NK-92 treated with Interleukin-12 subunit alpha and Interleukin-12 subunit beta, amount 100 ng/mL, for 24 hours (cell line): ENCODE data around the gene SLC49A4.

Experiments used
- DNase-seq: peaks from one replicate; lab custom pipeline; 2025; lab: John Stamatoyannopoulos, UW

The SLC49A4 gene

GRCh38 chr3:122907471-122907870 lies 112.6 kb downstream of the SLC49A4 start:
- no peak for DNase-seq

GRCh38 chr3:122908251-122908650 lies 113.4 kb downstream of the SLC49A4 start:
- DNase-seq, result no peak

DNA sequence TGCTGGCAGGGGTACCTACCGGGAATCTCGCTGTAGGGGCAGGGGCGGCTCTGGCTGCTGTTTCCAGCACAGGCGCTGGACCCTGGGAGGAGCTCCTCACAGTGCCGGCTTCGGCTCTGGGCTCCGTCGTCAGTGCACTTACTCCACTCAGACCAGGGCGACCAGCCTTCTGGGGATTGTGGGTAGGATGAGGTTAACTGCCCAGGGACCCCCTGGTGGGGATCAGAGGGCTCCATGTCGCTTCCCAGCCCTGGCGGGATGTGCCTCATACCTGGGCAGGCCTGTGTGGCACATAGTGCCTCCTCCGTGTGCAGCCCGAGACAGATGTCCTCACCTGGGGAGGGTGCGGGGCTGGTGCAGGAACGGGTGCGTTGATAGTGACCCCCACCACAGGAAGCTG lies 117.0 kb downstream of the SLC49A4 start:
- DNase-seq, result no peak

GRCh38 chr3:122912772-122913538 lies 118.1 kb downstream of the SLC49A4 start:
- no peak for DNase-seq

GRCh38 chr3:122913539-122914100 lies 118.8 kb downstream of the SLC49A4 start:
- DNase-seq, result no peak

- no peak for DNase-seq
These were observed 120.6 kb downstream of the SLC49A4 start for GRCh38 chr3:122915300-122916055.

GRCh38 chr3:122916084-122916483 lies 121.2 kb downstream of the SLC49A4 start:
- no peak for DNase-seq

DNA sequence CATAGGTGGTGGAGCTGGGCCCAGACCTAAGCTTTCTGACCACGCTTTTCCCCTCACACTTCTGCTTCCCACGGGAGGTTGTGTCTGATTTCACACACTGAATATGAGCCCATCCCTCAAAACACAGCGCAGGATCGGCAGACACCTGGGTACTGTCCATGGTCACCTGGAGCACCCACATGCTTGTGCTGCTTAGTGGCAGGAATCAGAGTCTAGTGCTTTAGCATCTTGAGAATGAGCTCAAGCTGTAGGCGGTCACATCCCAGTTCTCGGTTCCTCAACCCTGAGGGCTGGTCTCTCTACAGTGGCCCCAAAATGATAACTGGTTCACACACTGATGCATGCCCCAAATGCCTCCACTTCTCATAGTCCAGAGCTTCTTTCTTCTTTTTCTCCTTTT lies 121.7 kb downstream of the SLC49A4 start:
- DNase-seq, result no peak

- DNase-seq, result no peak
These were observed 122.5 kb downstream of the SLC49A4 start for GRCh38 chr3:122917412-122917811.

DNA sequence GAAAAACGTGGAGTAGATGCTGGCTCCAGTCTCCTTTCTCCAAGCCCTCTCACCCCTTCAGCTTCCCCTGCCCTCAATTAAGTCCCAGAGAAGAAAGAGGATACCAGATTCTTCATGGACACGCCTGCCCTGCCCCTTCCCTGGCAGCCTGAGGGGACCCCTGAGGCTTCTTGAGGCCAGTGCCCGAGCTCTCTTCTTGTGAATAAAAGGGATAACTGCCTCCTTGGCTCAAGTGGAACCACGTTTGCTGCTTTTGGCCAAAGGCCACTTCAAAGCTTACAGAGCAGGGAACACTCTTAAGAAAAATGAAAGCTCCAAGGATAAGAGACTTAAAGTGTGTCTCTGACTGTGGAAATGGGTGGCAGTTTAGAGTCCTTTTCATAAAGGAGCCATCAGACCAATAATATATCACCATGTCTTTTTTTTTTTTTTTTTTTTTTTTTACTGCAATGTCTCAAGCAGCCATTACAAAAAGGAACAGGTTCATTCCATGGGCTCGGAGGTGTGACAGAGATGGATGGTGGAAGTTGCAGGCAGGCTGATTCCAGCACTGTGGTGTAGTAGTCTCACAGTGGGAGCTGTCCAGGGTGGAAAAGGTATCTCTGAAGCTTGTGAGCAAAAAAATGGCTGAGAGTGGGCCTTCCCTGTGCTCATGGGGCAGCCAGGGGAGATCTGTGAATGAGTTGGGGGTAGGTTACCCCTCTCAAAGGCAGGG lies 123.9 kb downstream of the SLC49A4 start:
- no peak for DNase-seq

- DNase-seq, result no peak
These were observed 124.4 kb downstream of the SLC49A4 start for GRCh38 chr3:122919291-122919610.

GRCh38 chr3:122920986-122921385 lies 126.1 kb downstream of the SLC49A4 start:
- DNase-seq, result no peak

DNA sequence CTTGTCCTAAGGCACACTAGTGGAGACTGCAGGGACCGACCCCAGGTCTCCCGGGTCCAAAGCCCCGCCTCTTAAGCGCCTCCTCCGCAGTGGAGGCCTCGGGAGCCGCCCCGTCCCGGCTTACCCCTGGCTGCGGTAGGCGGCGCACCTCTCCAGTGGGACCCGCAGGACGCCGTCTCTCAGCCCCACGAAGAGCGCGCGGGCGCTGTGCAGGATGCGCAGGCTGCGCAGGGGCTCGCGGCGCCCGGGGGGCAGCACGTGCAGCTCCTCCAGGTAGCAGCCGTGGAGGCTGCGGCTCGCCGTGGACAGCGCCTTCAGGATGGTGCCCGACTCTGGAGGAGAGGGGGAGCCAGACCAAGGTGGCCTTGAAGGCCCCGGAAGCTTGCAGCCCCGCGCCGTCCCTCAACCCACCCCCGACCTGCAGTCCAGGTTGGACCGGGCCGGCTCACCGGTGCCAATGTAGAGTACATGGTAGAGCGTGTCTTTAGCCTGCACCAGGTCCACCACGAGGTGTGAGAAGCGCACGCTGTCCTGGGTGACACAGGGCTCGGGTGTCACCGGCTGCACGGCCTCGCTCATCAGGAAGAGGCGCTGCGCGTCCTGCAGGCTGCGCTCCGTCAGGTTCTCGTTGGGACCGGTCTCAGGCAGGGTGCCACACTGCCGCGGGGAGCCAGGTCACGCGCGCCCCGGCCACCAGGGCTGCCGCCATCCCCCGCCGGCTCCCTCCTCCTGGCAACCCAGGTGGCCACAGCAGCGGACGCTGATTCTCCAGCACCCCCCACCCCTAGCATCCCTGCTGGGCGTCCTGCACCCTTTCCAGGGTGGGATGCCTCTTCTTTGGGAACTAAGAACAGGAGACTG lies 127.2 kb downstream of the SLC49A4 start:
- DNase-seq, result no peak

DNA sequence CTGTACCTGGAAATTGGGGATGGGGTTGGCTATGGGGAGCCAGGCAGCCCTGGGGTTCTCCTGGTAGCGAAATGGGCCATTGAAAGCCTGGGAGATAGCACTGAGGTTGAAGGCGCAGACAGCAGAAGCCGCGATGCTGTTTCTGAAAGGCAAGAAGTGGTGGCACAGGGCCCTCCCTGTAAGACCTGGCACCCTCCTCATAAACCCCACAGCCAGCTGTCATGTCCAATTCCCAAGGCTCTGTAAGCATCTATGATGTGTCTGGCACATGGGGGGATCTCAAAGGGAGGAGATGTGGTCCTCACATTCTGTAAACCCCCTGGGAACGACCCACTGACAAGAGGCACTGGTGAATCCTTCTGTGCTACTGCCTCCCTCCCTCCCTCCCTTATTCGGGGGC lies 128.7 kb downstream of the SLC49A4 start:
- DNase-seq, result no peak

DNA sequence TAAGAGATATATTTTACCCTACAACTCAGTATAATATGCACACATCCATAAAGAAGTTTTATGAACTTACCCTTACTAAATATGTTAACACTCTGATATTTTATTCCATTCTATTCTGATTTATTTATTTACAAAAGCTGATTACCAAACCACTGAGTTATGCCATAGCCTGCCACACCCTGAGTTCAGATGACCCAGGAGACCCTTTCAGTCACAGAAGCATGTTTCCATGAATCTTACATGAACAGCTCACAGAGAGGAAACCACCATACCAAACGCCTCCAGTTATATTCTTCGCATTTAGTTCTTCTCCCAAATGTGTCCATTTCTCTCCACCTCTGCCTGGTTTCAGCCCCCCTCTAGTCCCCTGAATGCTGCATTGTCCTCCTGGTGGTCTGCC lies 129.2 kb downstream of the SLC49A4 start:
- DNase-seq, result no peak

GRCh38 chr3:122925756-122926155 lies 130.9 kb downstream of the SLC49A4 start:
- no peak for DNase-seq

- DNase-seq, result no peak
These were observed 131.5 kb downstream of the SLC49A4 start for GRCh38 chr3:122926322-122926721.

- DNase-seq, result no peak
These were observed 131.9 kb downstream of the SLC49A4 start for GRCh38 chr3:122926811-122927210.

DNA sequence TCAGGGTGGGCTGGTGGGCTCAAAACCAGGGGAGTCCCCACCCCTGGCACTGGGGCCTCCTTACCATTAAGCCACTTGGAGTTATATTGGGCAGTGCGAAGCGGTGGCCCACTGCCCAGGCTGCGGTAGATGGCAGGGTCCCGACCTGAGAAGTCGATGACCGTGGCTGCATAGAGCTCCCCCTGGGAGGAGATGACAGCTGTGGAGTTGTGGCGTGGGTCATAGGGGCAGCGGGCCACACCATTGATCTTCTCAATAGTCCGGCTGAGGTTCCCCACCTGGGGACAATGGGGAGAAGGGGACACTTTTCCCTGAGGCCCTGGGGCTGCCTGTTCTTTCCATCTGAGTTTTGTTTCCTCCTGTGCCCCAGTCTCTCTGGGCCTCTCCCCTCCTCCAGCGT lies 132.9 kb downstream of the SLC49A4 start:
- DNase-seq, result no peak

- no peak for DNase-seq
These were observed 133.7 kb downstream of the SLC49A4 start for GRCh38 chr3:122928396-122929187.
